Transverse colon (tissue), 4 donors: ENCODE results near the gene STX8. TPM values are rescaled to one million over a fixed set of nuclear protein-coding genes. Genes with fewer than 3 reads are reported as not detected.

Experiments used
- DNase-seq: peaks from one replicate; pipeline ENCODE4 v3.0.0-alpha.2; 2019
- H3K27ac ChIP-seq, 4 donors: fragments of 200-600 bp; sonication (generic); 2 replicates each; pipeline ENCODE4 v1.5.1; 2016 to 2018; ENCODE audit warnings: inconsistent platforms in 4 of 4
- H3K27me3 ChIP-seq: fragments of 200-600 bp; sonication (generic); 2 replicates; pipeline ENCODE4 v1.5.1; 2017; ENCODE audit warnings: inconsistent platforms
- H3K36me3 ChIP-seq, 4 donors: fragments of 200-600 bp; sonication (generic); 2 replicates each; pipeline ENCODE4 v1.5.1; 2017 to 2019; ENCODE audit warnings: inconsistent platforms in 4 of 4
- H3K4me1 ChIP-seq, 4 donors: fragments of 200-600 bp; sonication (generic); 2 replicates each; pipeline ENCODE4 v1.5.1; 2017 to 2020; ENCODE audit warnings: inconsistent platforms in 4 of 4
- H3K4me3 ChIP-seq, 4 donors: fragments of 200-600 bp; sonication (generic); 1 replicate in 1 of 4; 2 replicates in 3 of 4; pipeline versions ENCODE4 v1.5.1 to v1.6.1; 2017 to 2019; ENCODE audit warnings: inconsistent platforms in 4 of 4
- H3K9me3 ChIP-seq, 2 donors: fragments of 200-600 bp; sonication (generic); 2 replicates each; pipeline ENCODE4 v1.5.1; 2017 to 2019; ENCODE audit warnings: inconsistent platforms in 2 of 2
- CTCF ChIP-seq, 5 experiments: fragments of 200-600 bp in 3 of 5; fragments of 450-650 bp in 2 of 5; sonication (generic) in 3 of 5; IDR thresholded peaks; 1 replicate in 2 of 5; 2 replicates in 3 of 5; pipeline ENCODE4 v1.5.1; 2016 to 2017; ENCODE audit warnings: antibody characterized with exemption in 5 of 5, inconsistent platforms in 3 of 5, mild to moderate bottlenecking in 2 of 5, moderate library complexity in 1 of 5
- EP300 ChIP-seq: sonication (generic); formaldehyde crosslinking; IDR thresholded peaks from one replicate; pipeline ENCODE4 v1.6.1; 2017; ENCODE audit warnings: antibody characterized with exemption, low read depth
- POLR2A ChIP-seq: fragments of 450-650 bp; IDR thresholded peaks from one replicate; pipeline ENCODE4 v1.6.1; 2016; ENCODE audit warnings: antibody characterized with exemption, mild to moderate bottlenecking, moderate library complexity
- POLR2AphosphoS5 ChIP-seq, 3 donors: sonication (generic); formaldehyde crosslinking; IDR thresholded peaks; one replicate each; pipeline ENCODE4 v1.6.1; 2016; ENCODE audit warnings: antibody characterized with exemption in 3 of 3
- WGBS, 2 donors: methylation state at CpG; one replicate each; pipeline ENCODE4 v1.1.5; 2018; ENCODE audit warnings: low coverage in 1 of 2; 5-methylcytosine and 5-hydroxymethylcytosine counted together
- in situ Hi-C, 4 donors: fragments of 200-750 bp; cut with MboI; loops; one replicate each; pipeline versions ENCODE4 v1.15.0 to v1.15.1; 2017; ENCODE audit warnings: low sequenced_read_pairs in 3 of 4, low pct_ligation_motif_present in 1 of 4, low pct_unique_long_range_greater_than_20kb in 1 of 4
- intact Hi-C: fragments of 100-400 bp; cut with DNase I; formaldehyde crosslinking; loops from one replicate; pipeline ENCODE4 v1.15.1; 2023; ENCODE audit warnings: low total_unique reads
- total RNA-seq, 4 donors: library from RNA; depleted of rRNA; stranded (reverse); fragments of >200 nt; gene quantifications; one replicate each; pipeline ENCODE4 v1.1.0, GENCODE V29; 2016

The STX8 gene
- total RNA-seq, 4 donors from 2014 or later, result 18.0 to 53.8 (median 38.3) TPM

GRCh38 chr17:9536061-9536460 is 39.6 kb downstream of the STX8 start:
- Histone ChIP-seq H3K4me3 (no peak overlapping the region), H3K4me1 (no peaks in the 10 kb centered on the region), H3K27me3 (no peaks in the 10 kb centered on the region), H3K27ac (no peak overlapping the region), H3K36me3 (no peaks in the 10 kb centered on the region), H3K9me3 (no peaks in the 10 kb centered on the region)
- in situ Hi-C loops, result loop anchor here (25.0 kb wide), 1 partner anchor 549 kb away; no protein-coding TSS in a partner anchor
- no peak for DNase-seq
- intact Hi-C loops, result no loop called here
- WGBS, 2 donors, result 88% methylated on average over 8 of the region's 8 CpGs; no CpG with 5 or more reads in 1 of the 2 donors
- TF ChIP-seq POLR2A, result no peak

GRCh38 chr17:9533441-9533840 is 42.2 kb downstream of the STX8 start:
- intact Hi-C loops, result no loop called here
- in situ Hi-C loops, result loop anchor here (25.0 kb wide), 1 partner anchor 546 kb away; no protein-coding TSS in a partner anchor
- Histone ChIP-seq H3K27me3 (no peaks in the 10 kb centered on the region), H3K9me3 (no peaks in the 10 kb centered on the region), H3K36me3 (no peaks in the 10 kb centered on the region), H3K4me1 (no peaks in the 10 kb centered on the region), H3K4me3 (no peak overlapping the region), H3K27ac (no peak overlapping the region)
- WGBS, 2 donors, result 81 to 93% methylated on average over 4 of the region's 4 CpGs
- TF ChIP-seq CTCF (IDR thresholded peaks at IDR 0.05) (no peak), POLR2AphosphoS5 (IDR thresholded peaks at IDR 0.05) (no peak), POLR2A (no peak)
- DNase-seq, result no peak

DNA sequence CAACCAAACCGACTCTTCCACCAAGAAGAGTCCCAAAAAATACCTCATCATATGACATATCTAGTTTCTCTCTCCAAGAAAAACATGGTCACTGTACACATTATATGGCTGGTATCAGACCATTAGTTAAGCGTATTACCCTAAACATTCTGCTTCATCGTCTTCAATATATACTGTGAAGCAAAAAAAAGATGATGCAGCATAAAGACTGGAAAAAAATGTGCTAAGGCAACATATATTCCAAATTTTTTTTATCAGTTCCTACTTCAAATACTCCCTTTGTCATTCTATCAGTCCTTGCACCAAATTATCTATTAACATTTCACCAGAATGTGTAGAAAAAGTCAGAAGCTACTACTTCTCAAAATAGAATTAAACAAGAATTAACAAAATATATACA is 42.9 kb downstream of the STX8 start:
- no peak for TF ChIP-seq POLR2AphosphoS5 (IDR thresholded peaks at IDR 0.05)
- no peak for TF ChIP-seq POLR2A
- no peak for TF ChIP-seq EP300
- TF ChIP-seq CTCF (IDR thresholded peaks at IDR 0.05), result no peak
- in situ Hi-C loops (loop anchor here (25.0 kb wide), 1 partner anchor 545 kb away; no protein-coding TSS in a partner anchor), intact Hi-C loops (no loop called here)
- Histone ChIP-seq H3K36me3 (no peaks in the 10 kb centered on the region), H3K27me3 (no peaks in the 10 kb centered on the region), H3K9me3 (no peaks in the 10 kb centered on the region), H3K4me3 (no peak overlapping the region), H3K27ac (no peak overlapping the region), H3K4me1 (no peaks in the 10 kb centered on the region)
- DNase-seq, result no peak
- 94% methylated on average over 3 of the region's 3 CpGs for whole genome bisulfite sequencing, 2 donors

- no peak for DNase-seq
- Histone ChIP-seq H3K4me3 (no peak overlapping the region), H3K27ac (no peak overlapping the region), H3K9me3 (no peaks in the 10 kb centered on the region), H3K36me3 (no peaks in the 10 kb centered on the region), H3K27me3 (no peaks in the 10 kb centered on the region), H3K4me1 (no peaks in the 10 kb centered on the region)
- WGBS, 2 donors, result 33 to 48% methylated on average over 2 of the region's 2 CpGs
- intact Hi-C loops (no loop called here), in situ Hi-C loops (loop anchor here (25.0 kb wide), 1 partner anchor 544 kb away; no protein-coding TSS in a partner anchor)
- TF ChIP-seq EP300 (no peak), POLR2A (no peak), CTCF (IDR thresholded peaks at IDR 0.05) (no peak), POLR2AphosphoS5 (IDR thresholded peaks at IDR 0.05) (no peak)
Measured at GRCh38 chr17:9531034-9531433, 44.6 kb downstream of the STX8 start.
